Measurements from ENCODE around the gene SLC26A3.

SLC26A3 gene

DNA sequence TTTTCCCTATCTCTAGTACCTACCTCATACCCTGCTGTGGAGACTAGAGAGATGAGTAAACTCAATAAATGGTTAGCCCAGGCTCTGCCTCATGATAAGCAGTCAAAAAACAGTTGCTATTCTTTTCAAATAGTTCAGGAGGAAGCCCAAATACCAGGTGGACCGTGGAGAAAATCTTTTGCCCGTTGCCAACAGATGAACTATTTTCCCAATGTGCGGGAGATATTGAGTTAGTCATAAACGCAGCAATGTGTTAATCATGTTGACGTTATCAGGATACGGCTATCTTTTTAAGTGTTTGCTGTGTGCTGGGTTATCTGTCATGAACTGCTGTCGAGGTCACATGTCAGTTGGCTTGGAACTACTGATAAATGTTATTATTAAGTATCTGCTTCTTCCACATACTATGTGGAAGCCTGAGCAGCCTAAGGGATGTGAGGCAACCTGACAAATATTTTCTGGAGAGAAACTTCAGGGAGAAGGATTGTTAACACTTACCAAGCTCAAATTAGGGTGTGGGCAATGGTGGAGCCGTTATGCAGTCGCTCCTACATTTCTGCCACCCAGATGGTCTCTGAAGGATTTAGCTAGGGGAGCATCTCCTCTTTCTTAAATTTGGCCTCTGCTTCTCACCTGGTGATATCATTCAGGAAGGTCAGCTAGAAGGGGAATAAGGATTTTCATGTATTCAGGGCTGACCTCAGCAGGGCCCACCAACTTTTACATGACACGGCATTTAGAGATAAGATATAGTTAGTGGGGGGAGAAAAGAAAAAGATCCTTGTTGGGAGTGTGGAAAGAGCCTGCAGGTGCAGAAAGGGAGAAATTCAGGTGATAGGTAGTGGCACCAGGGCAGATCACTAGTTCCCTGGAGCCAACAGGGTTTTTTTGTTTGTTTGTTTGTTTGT, 33.5 kb upstream of the SLC26A3 start:
- H3K27ac Mint-ChIP-seq: no peak overlapping the region
- DNase-seq: no peak

DNA sequence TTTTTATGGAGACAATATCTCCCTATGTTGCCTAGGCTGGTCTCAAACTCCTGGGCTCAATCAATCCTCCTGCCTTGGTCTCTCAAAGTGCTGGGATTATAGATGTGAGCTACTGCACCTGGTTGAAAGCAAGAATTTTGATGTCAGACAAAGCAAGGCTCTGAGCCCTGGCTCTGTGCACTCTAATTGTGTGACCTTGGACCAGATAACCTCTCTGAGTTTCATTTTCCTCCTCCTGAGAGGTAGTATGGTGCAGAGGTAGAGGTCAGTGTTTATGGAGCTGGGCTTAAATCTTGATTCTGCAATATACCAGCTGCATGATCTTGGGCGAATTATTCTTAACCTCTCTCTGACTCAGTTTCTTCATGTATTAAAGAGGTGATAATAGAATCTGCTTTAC, 31.4 kb upstream of the SLC26A3 start:
- H3K36me3 Mint-ChIP-seq (ENCODE audit: low read depth): no peaks in the 10 kb centered on the region
- H3K9me3 Mint-ChIP-seq: peaks cover 5% of the 10 kb centered on the region
- peaks cover 19% of the 10 kb centered on the region for H3K27me3 Mint-ChIP-seq (ENCODE audit: low read depth, poor library complexity)
- H3K4me1 Mint-ChIP-seq: no peaks in the 10 kb centered on the region
- DNase-seq: no peak
- TF ChIP-seq, protein P1, sequence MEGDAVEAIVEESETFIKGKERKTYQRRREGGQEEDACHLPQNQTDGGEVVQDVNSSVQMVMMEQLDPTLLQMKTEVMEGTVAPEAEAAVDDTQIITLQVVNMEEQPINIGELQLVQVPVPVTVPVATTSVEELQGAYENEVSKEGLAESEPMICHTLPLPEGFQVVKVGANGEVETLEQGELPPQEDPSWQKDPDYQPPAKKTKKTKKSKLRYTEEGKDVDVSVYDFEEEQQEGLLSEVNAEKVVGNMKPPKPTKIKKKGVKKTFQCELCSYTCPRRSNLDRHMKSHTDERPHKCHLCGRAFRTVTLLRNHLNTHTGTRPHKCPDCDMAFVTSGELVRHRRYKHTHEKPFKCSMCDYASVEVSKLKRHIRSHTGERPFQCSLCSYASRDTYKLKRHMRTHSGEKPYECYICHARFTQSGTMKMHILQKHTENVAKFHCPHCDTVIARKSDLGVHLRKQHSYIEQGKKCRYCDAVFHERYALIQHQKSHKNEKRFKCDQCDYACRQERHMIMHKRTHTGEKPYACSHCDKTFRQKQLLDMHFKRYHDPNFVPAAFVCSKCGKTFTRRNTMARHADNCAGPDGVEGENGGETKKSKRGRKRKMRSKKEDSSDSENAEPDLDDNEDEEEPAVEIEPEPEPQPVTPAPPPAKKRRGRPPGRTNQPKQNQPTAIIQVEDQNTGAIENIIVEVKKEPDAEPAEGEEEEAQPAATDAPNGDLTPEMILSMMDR (IDR thresholded peaks at IDR 0.05): no peak
- no peak overlapping the region for H3K27ac Mint-ChIP-seq
- no peak overlapping the region for H3K4me3 Mint-ChIP-seq

More for the DNA sequence above, 33.5 kb upstream of the SLC26A3 start:
- Mint-ChIP-seq H3K36me3 (ENCODE audit: low read depth) (no peaks in the 10 kb centered on the region), H3K4me1 (no peaks in the 10 kb centered on the region), H3K4me3 (no peak overlapping the region), H3K27me3 (ENCODE audit: low read depth, poor library complexity) (peaks cover 22% of the 10 kb centered on the region), H3K9me3 (peaks cover 9% of the 10 kb centered on the region)
- TF ChIP-seq, protein P1 (IDR thresholded peaks at IDR 0.05): no peak

GRCh38 chr7:107833684-107834106, 30.7 kb upstream of the SLC26A3 start:
- H3K9me3 Mint-ChIP-seq: peaks cover 5% of the 10 kb centered on the region
- H3K36me3 Mint-ChIP-seq (ENCODE audit: low read depth): no peaks in the 10 kb centered on the region
- no peaks in the 10 kb centered on the region for H3K4me1 Mint-ChIP-seq
- DNase-seq: no peak
- no peak overlapping the region for H3K4me3 Mint-ChIP-seq
- peaks cover 16% of the 10 kb centered on the region for H3K27me3 Mint-ChIP-seq (ENCODE audit: low read depth, poor library complexity)
- H3K27ac Mint-ChIP-seq: no peak overlapping the region
- TF ChIP-seq, protein P1 (IDR thresholded peaks at IDR 0.05): no peak

DNA sequence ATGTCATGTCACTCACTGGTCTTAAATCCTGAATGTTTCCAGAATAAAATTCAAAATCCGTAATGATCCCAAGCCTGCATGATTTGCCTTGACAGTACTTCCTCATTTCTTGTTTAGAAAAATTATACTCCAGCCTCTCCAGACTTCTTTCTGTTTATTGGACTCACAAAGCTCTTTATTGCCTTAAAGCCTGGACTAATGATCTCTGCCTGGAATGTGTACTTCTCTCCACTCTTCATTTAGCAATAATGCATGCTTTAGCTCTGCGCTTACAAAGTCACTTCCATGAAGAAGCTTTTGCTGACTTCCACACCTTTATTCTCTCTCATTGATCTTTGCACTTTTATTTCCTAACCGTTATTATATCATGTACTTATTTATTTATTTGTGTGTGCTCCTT, 27.4 kb upstream of the SLC26A3 start:
- no peaks in the 10 kb centered on the region for H3K4me1 Mint-ChIP-seq
- H3K9me3 Mint-ChIP-seq: peaks cover 5% of the 10 kb centered on the region
- DNase-seq: no peak
- H3K27ac Mint-ChIP-seq: no peak overlapping the region
- H3K36me3 Mint-ChIP-seq (ENCODE audit: low read depth): no peaks in the 10 kb centered on the region
- no peak overlapping the region for H3K4me3 Mint-ChIP-seq
- TF ChIP-seq, protein P1 (IDR thresholded peaks at IDR 0.05): no peak
- peaks cover 3% of the 10 kb centered on the region for H3K27me3 Mint-ChIP-seq (ENCODE audit: low read depth, poor library complexity)

GRCh38 chr7:107828540-107828939, 25.5 kb upstream of the SLC26A3 start:
- H3K4me1 Mint-ChIP-seq: no peaks in the 10 kb centered on the region
- H3K27me3 Mint-ChIP-seq (ENCODE audit: low read depth, poor library complexity): peaks cover 3% of the 10 kb centered on the region
- TF ChIP-seq, protein P1 (IDR thresholded peaks at IDR 0.05): no peak
- no peak overlapping the region for H3K4me3 Mint-ChIP-seq
- H3K27ac Mint-ChIP-seq: no peak overlapping the region
- no peak for DNase-seq
- H3K9me3 Mint-ChIP-seq: peaks cover 13% of the 10 kb centered on the region
- H3K36me3 Mint-ChIP-seq (ENCODE audit: low read depth): no peaks in the 10 kb centered on the region

DNA sequence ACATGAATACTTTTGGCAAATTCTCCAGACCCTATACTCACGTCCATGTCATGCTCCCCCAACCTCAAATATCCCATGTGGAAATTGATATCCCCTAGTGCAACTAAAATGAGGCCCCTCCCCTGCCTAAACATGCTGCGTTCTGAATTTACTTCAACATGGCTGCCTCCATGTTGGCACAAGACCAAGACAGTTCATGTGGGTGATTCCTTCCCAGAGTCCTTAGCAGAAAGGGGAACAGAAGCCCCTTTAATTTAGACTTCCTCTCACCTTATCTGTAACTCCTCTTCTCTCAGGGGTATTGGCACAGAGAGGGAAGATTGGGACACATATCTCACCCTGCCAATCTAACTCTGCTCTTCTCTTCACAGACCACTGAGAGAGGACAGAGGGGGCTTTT, 24.5 kb upstream of the SLC26A3 start:
- Mint-ChIP-seq H3K9me3 (peaks cover 13% of the 10 kb centered on the region), H3K4me1 (no peaks in the 10 kb centered on the region), H3K4me3 (no peak overlapping the region), H3K27ac (no peak overlapping the region), H3K36me3 (ENCODE audit: low read depth) (no peaks in the 10 kb centered on the region), H3K27me3 (ENCODE audit: low read depth, poor library complexity) (peaks cover 3% of the 10 kb centered on the region)
- no peak for DNase-seq
- TF ChIP-seq, protein P1 (IDR thresholded peaks at IDR 0.05): no peak

Measured in nephron progenitor cell (in vitro differentiated cells).